ENCODE results near the gene RPS17.

DNA sequence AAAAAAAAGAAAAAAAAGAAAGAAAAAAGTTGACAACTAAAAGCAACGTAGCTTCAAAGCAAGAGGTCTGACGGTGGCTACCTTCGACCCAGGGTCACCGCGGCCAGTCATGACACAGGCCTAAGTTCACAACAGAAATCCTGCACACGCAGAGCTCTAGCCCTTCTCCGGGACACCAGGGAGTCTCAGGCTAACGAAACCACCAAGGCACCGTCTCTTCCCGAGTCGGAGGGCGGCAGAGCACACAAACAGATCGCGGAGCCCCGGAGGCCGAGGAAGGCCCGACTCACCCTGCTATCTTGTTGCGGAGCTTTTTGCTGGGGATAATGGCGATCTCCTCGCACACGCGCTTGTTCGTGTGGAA, 584 bp downstream of the RPS17 start:
- TF ChIP-seq, protein P1, sequence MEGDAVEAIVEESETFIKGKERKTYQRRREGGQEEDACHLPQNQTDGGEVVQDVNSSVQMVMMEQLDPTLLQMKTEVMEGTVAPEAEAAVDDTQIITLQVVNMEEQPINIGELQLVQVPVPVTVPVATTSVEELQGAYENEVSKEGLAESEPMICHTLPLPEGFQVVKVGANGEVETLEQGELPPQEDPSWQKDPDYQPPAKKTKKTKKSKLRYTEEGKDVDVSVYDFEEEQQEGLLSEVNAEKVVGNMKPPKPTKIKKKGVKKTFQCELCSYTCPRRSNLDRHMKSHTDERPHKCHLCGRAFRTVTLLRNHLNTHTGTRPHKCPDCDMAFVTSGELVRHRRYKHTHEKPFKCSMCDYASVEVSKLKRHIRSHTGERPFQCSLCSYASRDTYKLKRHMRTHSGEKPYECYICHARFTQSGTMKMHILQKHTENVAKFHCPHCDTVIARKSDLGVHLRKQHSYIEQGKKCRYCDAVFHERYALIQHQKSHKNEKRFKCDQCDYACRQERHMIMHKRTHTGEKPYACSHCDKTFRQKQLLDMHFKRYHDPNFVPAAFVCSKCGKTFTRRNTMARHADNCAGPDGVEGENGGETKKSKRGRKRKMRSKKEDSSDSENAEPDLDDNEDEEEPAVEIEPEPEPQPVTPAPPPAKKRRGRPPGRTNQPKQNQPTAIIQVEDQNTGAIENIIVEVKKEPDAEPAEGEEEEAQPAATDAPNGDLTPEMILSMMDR (conservative IDR thresholded peaks at IDR 0.05; ENCODE audit: low read length) = no peak
- TF ChIP-seq EZH2phosphoT487 (IDR thresholded peaks at IDR 0.05; ENCODE audit: borderline replicate concordance) = no peak

Measured in Loucy (cell line).